ENCODE data around the gene CDK3.

Gene CDK3

DNA sequence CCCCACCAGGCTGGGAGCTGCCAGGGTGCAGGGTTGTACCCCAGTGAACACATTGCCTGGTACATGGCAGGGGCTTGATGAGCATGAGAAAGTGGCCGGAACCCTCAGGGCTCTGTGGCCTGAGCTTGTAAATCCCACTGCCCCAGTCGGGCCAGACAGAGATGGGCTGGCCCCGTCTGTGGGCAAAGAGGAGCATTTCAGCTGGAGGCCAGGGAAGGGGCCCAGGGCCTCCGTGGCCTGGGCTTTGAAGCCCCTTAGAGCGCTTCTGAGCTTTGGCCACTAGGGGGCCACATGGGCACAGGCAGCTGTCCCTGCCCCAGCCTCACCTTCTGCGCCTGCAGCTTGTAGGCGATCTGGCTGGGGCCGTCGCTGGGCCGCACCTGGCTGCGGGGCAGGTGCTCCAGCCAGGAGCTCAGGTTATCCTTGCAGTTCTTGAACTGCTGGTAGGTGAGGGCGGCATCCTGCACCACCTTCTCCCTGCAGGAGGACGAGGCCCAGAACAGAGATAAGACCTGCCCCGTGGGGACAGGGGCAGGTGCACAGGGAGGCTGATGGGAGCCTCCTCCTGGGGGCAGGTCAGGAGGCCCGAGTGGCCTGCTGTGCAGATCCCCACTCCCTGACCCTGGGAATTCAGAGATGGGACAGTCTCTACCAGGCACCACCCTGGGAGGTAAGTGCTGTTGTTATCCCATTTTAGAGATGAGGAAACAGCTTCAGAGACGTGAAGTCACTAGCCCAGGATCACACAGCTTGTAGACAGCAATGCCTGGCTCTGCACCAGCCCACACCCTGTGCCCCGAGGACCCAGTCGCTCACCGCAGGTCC, 13.7 kb downstream of the CDK3 start:
- peak; percentile 43 for DNase-seq (ENCODE audit: low read depth, low spot score)

DNA sequence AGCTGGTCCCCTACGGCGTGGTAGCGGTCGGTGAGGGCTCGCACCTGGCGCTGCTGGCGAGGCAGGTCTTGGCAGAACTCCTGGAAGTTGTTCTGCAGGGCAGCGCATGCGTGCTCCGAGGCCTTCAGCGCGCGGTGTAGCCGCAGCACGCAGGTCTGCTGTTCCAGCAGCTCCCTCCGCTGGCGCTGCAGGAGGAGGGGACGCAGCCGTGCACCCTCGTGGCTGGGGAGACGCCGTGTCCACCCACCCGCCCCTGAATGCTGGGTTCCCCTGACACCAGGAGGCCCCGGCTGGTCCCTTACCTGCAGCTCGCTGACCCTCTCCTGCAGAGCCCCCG, 14.2 kb downstream of the CDK3 start:
- no peak for DNase-seq (ENCODE audit: low read depth, low spot score)

DNA sequence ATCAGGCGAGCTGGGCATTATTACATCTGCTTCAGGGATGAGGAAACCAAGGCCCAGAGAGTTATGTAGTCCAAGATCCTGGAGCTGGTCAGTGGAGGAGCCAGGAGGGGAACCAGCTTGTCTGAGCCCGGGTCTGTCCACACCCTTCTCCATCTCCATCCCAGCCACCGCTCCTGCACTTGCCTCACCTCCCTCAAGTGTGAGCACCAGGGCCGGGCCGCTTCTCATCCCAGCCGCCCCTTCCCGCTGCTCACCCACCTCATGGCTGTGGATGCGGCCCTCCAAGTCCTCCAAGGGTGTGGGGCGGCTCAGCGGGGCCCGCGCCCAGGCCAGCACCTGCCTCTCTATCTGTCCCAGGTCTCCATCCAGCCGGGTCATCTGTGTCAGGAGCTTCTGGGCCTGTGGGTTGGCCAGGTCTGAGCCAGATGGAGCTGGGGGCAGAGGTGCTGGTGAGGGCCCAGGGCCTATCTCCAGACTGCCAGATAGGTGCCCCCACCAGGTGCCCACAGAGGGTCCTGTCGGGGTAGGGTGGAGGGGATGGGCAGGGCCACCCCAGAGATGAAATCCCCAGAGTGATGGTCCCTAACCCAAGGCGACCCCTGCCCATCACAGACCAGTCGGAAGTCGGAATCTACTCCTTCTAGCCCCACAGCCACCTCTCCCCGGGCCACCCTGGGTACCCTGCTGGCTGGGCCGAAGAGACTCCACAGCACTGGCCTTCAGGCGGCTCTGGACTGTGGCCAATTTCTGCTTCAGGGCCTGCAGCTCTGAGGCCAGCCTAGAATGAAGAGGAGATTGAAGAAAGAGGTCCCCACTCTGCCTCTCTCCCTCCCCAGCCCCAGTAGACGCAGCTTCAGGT, 17.1 kb downstream of the CDK3 start:
- DNase-seq (ENCODE audit: low read depth, low spot score) = no peak

DNA sequence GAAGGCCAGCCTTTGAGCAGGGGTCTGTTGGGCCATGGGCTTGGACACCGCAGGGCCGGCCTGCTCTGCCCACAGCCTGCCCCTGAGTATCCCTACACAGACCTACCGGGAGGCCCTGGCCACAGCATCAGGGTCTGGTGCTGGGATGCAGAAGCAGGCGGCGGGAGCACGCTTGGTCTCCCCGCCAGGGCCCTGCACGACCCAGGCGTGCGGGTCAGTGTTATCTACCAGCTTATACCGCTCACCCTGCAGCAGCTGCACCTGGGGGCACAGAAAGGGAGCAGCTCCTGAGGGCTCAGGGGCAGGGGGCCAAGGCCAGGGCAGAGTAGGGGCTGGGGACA, 17.7 kb downstream of the CDK3 start:
- DNase-seq (ENCODE audit: low read depth, low spot score) = no peak

DNA sequence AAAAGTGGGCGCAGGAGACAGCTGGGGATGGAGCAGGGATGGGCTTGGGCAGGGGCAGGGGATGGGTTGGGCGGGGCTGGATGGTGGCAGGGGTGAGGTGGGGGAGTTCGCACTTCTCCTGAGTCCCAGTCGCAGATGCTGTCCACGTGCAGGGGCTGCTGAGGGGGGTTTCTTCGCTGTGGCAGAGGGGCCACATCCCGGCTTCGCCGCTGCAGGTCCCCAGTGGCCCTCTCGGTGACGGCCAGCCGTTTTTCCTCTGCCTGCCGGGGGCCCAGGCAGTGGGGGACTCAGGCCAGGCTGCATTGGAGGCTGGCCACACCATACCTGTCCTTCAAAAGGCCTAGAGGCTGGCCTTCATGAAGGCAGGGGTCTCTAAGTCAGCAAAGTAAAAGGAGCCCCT, 18.1 kb downstream of the CDK3 start:
- DNase-seq (ENCODE audit: low read depth, low spot score) = no peak

DNA sequence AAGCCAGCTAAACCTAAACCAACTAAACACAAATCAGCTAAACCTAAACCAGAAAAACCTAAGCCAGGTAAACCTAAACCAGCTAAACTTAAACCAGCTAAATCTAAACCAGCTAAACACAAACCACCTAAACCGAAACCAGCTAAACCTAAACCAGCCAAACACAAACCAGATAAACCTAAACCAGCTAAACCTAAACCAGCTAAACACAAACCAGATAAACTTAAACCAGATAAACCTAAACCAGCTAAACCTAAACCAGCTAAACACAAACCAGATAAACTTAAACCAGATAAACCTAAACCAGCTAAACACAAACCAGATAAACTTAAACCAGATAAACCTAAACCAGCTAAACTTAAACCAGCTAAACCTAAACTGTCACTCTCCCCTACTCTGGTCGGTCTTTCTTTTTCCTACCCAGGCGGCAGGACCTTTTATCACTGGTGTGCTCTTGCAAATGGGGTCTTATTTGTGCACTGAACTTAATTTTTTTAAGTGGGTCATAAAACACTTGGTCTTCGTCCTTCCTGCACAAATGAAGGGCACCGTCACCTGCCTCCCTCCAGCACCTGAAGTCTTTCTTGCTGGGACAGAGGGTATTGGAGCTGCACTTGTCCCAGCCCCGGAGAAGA, 19.3 kb downstream of the CDK3 start:
- no peak for DNase-seq (ENCODE audit: low read depth, low spot score)

DNA sequence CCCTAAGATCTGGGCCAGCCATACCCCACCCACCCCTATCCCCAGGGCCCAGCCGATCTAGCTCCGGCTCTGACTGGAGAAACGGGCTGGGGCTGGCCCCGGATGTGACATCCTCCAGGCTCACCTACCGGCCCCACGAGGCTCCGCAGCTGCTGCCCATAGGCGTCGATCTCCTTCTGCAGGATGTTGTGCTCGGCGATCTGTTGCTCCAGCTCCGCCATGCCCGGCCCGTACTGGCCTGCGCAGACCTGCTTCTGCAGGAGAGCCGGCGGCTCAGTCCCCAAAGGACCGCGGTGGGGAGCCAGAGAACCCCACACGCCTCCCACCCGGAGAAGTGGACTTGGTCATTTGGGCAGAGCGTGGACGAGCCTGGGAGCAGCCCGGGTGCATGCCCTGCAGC, 21.6 kb downstream of the CDK3 start:
- no peak for DNase-seq (ENCODE audit: low read depth, low spot score)

DNA sequence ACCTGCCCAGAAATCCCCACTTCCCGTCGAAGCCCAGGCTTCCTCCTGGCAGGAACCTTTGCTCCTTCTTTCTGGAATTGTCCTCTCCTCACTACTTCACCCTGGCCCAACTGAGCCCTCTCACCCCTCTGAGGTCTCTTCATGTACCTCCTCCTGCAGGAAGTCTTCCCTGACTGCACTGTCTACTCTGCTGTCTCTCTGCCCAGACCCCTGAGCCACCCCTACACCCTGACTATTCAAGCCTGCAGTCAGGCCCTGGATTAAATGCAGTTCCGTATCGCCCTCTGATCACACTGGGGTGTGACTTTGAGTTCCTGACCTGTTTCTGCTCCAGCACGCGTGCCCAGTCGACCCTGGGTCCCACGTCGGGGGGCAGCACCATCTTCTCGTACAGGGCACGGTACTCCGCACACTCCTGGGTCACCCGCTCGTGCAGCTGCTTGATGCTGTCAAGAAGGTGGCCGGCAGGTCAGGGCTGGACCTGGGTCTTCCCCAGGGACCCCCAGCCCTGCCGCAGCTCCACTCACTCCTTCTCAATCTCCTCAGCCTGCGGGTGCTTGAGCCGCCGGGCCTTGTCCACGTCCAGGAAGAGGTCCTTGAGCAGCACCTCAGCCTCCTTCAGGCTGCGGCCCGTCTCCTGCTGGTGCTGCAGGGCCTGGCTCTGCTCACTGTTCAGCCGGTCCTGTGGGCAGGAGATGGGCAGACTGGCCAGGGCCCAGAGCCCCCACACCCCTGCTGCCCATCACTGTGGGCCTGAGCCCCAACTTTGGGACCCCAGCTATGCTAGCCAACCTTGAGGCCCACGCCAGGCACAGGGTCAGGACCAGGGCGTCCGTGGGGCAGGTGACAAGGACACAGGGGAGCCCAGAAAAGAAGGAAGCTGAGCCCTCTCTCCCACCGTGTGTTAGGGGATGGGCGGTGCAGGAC, 22.6 kb downstream of the CDK3 start:
- DNase-seq (ENCODE audit: low read depth, low spot score) = no peak

DNA sequence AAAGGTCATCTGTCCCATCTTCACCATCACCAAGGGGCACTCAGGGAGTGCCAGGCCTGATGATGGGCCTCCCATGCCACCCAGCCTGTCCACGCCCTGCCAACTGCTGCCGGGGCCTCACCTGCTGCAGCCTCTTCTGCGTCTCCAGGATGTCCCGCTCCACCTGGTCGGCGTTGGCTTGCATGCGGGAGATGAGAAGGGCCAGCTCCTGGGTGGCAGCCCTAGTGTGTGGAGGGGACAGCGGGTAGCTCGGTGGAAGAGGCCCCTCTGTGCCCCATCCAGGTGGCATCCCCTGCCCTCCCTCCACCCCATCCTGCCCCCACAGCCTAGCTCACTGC, 23.2 kb downstream of the CDK3 start:
- no peak for DNase-seq (ENCODE audit: low read depth, low spot score)

DNA sequence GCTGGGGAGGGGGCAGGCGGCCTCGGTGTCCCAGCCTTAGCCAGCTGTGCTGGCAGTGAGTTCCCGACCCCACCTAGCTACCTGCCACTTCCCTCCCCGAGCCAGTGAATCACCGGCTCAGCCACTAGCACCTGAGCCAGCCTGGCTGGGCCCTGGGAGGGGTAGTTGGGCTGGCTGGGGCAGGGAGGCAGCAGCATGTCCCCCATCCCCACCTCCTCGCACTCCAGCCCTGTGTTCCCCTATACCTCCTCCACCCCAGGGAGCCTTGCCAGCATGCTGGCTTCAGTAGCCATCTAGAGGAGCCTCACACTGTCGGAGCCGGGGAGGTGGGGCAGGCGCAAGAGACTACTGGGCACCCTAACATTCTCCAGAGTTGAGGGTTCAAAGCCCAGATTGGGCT, 23.7 kb downstream of the CDK3 start:
- DNase-seq (ENCODE audit: low read depth, low spot score) = no peak

DNA sequence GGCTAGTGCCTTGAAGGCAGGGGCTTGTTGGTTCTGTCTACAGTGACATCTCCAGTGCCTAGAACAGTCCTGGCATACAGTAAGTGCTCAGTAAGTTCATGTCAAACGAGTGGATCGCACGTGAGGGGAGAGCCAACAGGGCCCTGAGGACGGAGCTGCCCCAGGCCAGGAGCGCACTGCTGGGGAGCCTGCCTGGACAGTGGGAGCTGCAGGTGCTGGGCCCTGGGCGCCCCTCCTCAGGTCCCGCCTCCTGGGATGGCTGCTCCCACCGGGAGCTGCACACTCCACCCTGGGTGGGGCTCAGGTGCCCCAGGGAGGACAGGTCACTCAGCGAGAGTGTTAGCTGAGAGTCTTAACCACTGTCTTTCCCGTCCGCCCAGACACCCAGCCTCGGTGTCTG, 24.6 kb downstream of the CDK3 start:
- DNase-seq (ENCODE audit: low read depth, low spot score) = no peak

DNA sequence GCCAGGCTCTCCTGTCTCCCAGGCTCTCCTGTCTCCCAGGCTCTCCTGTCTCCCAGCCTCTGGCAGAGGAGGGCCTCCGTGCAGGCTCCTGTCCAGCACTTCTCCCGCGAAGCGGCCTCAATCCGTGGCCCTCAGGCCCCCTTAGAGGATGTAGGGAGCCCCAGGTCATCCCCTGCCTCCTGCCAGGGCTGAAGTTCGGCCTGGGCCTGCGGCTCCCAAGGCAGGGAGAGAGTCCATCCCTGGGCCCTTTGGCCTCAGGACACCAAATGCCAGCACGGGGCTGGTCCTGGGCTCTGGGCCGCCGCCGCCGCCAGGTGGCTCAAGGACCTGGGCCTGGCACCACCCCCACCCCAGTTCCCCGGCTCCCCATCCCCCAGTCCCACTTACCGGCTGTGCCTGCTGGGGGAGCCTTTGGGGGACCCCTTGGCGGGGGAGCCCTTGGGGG, 26.1 kb downstream of the CDK3 start:
- no peak for DNase-seq (ENCODE audit: low read depth, low spot score)

DNA sequence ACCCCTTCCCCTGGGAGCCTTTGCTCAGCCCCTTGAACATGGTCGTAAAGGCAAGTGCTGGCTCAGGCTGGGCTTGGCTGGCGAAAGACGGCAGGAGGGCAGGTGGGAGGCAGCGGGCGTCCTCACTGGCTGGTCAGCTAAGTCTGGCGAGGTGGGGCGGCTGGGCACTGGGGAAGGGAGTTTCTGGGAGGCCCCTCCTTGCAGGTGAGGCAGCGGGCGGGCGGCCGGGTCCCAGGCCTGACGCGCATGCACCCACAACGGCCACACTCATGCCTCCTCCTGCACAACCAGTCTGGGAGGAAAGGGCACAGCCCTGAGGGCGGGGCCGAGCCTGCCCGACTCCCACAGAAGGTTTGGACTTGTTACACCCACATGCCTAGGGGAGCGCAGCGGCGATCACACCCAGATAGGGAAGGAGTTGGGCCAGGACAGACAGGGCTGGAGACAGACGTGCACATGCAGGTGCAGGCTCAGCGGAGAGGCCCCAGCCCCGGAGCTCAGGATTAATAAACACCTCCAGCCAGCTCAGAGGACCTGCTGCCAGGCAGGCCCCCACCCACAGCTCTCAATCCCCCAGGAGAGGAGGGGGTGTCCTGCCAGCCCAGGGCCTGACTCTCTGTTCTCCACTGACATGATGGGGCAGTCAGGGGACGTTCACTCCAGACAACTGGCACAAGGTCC, 26.6 kb downstream of the CDK3 start, which contains the start of gene EVPL:
EVPL (minus strand) TSS at position 148 of the 681 bp plus-strand sequence; CDS start at position 40, 108 bp downstream.
- no peak for DNase-seq (ENCODE audit: low read depth, low spot score)

DNA sequence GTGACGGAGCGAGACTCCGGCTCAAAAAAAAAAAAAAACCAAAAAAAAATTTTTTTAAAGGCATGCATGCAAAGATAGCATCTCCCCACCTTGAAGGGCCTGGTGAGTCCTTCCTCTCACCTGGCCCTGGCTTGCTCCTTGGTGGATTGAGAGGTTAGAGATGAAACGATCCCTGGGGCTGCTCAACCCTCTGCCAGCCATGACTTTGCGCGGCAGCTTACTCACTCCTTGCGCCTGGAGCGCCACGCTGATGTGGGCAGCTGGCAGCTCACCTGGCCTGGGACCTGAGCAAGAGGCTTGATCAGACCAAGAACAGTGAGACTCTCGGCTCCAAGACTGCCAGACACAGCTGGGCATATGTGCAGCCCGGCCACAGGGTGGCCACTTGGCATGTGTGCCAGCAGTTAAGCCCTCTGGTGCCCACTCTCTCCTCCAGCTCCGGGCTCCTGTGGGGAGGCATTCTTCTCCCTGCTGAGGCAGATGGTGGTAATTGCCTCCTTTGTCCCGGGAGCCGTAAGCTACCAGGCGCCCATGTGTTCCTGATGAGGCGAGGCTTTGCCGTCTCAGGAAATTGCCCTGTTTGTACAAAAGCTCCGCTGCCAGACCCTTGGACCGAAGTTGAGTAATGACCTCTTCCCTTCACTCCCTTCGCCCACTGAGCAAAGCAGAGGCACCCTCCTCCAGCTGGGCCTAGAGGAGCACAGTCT, 31.6 kb downstream of the CDK3 start:
- DNase-seq (ENCODE audit: low read depth, low spot score) = no peak

DNA sequence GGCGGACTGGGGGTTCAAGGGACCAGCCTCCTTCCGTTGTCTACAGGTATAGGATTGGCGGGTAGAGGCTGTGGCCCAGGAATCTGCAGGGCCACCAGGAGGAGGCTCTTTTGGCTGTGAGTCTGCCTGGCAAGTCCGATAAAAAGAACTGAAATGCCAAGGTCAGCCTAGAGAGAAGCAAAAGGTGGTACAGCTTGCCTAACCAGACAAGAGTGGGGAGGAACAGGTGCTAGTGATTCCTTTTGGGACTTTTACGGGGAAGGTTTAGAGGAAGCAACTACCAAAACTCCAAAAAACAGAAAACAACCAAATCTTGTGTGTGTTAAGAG, 32.1 kb downstream of the CDK3 start:
- no peak for DNase-seq (ENCODE audit: low read depth, low spot score)

DNA sequence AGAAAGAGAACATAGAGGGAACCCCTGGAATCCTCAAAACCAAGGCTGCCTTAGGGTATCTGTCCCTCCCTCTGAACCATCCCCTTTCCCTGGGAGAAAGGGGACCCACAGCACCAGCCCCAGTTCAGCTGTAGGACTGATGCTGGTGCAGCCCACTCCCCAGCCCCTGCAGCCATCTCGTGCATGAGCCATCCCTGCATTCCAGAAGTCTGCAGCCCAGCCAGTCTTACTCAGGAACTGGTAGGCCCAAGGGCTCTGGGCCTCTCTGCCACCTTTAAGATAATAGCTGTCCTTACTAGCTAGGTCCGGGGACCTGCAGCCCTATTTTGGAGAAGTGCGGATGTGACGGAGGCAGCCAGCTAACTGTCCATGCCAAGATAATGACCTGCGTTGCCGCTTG, 32.5 kb downstream of the CDK3 start:
- DNase-seq (ENCODE audit: low read depth, low spot score) = no peak

DNA sequence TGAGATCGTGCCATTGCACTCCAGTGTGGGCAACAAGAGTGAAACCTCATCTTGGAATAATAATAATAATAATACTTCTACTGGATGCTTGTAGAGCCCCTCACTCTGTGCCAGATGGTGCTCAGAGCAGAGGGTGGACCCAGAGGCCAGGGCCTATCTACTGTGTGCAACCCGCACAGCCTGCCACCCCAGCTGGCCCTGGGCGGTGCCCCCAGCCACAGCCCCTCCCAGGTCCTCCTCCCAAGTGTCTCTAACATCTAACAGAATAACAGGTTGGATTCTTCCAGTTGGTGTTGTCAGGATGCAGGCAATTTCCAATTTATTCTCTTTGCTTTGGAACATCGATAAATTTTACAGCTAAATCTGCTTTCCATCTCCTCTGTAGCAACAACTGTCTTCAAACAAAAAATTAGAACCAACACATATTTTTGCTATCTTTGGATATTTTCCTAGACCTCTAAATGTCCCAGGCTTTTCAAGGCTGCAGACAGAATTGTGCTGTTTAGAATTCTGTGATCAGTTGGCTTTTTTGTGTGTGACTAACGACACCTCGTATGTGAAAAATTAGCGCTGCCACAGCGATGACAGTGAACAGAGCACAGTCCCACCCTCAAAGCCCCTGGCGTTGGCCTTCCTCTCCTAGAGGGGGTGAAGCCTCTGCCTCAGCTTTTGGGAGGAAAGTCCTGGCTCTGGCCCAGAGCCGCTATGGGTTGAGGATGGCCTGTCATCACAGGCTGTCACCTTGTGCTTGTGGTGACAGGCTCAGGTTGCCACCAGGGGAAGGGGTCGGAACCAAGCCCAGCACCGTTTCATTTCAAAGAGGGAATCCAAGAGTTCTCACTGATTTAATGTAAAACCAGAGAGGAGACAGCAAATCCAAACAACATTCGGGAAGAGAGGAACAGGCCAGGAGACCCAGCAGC, 34.0 kb downstream of the CDK3 start:
- no peak for DNase-seq (ENCODE audit: low read depth, low spot score)

DNA sequence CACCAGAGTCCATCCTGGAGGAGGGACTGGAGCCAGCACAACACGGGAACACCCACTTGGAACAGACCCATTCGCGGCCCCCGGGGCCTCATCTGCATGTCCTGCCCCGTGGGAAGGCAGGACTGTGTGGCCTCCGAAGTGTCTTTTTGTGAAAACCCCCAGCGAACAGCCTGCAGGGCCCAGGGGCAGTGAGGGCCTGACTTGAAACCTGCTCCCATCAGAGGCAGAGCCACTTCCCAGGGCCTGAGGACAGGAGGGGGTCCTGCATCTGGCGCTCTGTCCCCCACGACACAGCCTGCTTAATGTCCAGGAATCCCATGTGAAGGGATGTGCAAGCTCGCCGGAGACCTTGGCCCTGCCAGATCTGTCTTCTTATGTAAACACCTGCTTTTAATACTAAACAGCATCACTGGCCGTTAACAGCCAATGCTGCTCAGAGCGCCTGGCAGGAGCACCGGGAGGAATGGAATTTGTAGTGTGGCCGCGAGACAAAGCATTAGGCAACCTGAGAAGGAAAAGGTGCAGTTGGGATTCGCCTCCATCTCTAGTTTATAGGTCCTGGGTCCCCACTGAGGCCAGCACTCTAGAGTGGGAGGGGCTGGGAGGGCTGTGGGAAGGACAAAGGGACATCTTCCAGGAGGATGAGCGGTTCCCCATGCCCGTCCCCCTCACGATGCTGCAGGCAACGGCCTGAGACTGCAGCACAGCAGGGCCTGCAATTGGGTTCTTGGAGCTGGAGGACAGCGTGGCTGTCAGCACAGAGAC, 36.0 kb downstream of the CDK3 start:
- no peak for DNase-seq (ENCODE audit: low read depth, low spot score)

DNA sequence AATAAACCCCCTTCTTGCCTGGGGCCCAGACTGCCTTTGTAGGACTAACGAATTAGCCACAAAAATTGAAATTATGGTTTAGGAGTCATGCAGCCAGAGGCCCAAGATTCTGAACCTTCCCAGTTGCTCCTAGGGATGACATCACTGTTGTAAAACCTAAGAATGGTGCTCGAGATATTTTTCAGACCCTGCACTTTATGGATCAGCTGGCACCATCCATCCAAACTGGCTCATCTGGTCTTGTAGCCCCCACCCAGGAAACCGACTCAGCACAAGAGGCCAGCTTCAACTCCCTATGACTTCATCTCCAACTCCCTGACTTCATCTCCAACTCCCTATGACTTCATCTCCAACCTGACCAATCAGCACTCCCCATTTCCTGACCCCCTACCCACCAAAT, 37.4 kb downstream of the CDK3 start:
- no peak for DNase-seq (ENCODE audit: low read depth, low spot score)

Measured in smooth muscle cell of the brain vasculature (primary cell).